ENCODE results near the gene FOXK1. TPM values are rescaled to one million over a fixed set of nuclear protein-coding genes. Genes with fewer than 3 reads are reported as not detected.

Gene FOXK1
- polyA plus RNA-seq, 3 donors, result 0.33 to 16.8 (median 0.76) TPM

DNA sequence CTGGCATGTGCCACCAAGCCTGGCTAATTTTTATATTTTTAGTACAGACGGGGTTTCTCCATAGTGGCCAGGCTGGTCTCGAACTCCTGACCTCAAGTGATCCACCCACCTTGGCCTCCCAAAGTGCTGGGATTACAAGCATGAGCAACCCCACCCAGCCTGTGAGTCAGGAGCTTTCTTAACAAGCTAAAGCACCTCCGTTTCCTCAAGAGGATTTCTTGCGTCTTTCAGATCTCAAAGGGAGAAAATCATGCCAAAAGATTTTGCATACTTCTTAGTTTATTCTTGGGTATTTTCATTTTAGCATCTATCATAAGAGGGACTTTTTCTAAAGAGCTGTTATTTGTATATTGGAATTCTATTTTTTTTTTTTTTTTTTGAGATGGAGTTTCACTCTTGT is 47.9 kb upstream of the FOXK1 start:
- Histone ChIP-seq H3K79me2 (ENCODE audit: insufficient read depth, low read length) (no peaks in the 10 kb centered on the region), H3K4me3 (replicated peaks in 1 of 3; ENCODE audit: low read depth in 2 of 3, low read length in 3 of 3) (no peak overlapping the region), H3K4me1 (ENCODE audit: control insufficient read depth in 1 of 2, insufficient read depth in 2 of 2, low read length in 2 of 2) (peaks cover 0 to 5% of the 10 kb centered on the region in 2 donors), H3K4me2 (replicated peaks; ENCODE audit: extremely low read depth, low read length, poor library complexity, severe bottlenecking) (no peak overlapping the region), H3K36me3 (replicated peaks in 1 of 2; ENCODE audit: control insufficient read depth in 1 of 2, insufficient read depth in 2 of 2, low read length in 2 of 2) (no peaks in the 10 kb centered on the region), H3K27ac (ENCODE audit: low read depth in 1 of 2, low read length in 2 of 2) (no peak overlapping the region), H4K20me1 (ENCODE audit: insufficient read depth, low read length) (no peaks in the 10 kb centered on the region), H3K27me3 (ENCODE audit: control insufficient read depth in 2 of 2, insufficient read depth in 2 of 2, low read length in 2 of 2) (no peaks in the 10 kb centered on the region), H3K9me3 (replicated peaks in 1 of 2; ENCODE audit: control insufficient read depth in 1 of 2, insufficient read depth in 1 of 2, low read length in 2 of 2) (no peaks in the 10 kb centered on the region), H3K9ac (ENCODE audit: insufficient read depth, low read length, poor library complexity, severe bottlenecking) (no peak overlapping the region), H2AFZ (ENCODE audit: insufficient read depth, low read depth, low read length, poor library complexity, severe bottlenecking) (no peak overlapping the region)
- Mint-ChIP-seq H3K9me3 (peaks cover 0 to 3% (median 0%) of the 10 kb centered on the region in 7 donors), H3K4me1 (peaks cover 16% of the 10 kb centered on the region), H3K27ac (no peak overlapping the region), H3K27me3 (ENCODE audit: low read depth in 3 of 3) (peaks cover 6 to 17% (median 8%) of the 10 kb centered on the region in 3 donors), H3K4me3 (peak overlapping the region in 1 of 2 donors; percentile 26), H3K36me3 (no peaks in the 10 kb centered on the region)
- DNase-seq, result no peak
- intact Hi-C loops (cut with micrococcal nuclease), result no loop called here
- no CpG with 5 or more reads among the region's 4 CpGs for WGBS (ENCODE audit: insufficient coverage)
- TF ChIP-seq, protein P1, sequence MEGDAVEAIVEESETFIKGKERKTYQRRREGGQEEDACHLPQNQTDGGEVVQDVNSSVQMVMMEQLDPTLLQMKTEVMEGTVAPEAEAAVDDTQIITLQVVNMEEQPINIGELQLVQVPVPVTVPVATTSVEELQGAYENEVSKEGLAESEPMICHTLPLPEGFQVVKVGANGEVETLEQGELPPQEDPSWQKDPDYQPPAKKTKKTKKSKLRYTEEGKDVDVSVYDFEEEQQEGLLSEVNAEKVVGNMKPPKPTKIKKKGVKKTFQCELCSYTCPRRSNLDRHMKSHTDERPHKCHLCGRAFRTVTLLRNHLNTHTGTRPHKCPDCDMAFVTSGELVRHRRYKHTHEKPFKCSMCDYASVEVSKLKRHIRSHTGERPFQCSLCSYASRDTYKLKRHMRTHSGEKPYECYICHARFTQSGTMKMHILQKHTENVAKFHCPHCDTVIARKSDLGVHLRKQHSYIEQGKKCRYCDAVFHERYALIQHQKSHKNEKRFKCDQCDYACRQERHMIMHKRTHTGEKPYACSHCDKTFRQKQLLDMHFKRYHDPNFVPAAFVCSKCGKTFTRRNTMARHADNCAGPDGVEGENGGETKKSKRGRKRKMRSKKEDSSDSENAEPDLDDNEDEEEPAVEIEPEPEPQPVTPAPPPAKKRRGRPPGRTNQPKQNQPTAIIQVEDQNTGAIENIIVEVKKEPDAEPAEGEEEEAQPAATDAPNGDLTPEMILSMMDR (IDR thresholded peaks at IDR 0.05), result no peak

DNA sequence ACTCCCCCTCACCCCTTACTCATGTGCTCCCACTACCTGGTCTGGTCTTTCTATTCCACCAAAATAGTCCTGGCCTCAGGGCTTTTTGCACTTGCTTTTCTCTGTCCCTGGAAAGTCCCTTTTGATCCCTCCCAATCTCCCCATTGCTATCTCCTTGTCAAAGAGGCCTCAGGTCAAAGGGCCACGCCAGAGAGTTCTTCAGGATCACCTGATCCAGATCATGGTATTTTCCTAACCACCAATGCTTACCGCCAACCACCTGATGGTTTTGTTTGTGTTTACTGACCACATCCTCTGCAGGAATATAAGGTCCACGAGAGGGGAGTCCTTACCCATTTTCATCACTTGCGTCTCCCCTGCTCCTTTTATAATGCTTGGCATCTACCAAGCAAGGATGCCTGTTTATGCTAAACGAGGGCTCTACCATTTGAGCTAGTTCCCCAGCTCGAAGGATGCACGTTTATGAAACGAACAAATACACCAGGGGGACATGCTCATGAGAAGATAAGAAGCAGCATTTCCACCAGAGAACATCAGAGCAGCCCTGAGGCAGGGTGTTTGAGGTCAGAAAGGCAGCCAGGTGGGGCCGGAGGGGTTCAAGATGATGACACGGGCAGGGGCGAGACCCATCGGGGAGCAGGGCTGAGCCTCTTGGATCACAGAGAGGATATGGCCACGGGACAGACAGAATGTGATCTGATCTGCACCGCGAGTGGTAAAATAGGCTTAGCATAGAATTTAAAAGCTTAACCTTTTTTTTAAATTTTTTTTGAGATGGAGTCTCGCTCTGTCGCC is 43.1 kb upstream of the FOXK1 start:
- intact Hi-C loops (cut with micrococcal nuclease), result no loop called here
- Mint-ChIP-seq H3K27me3 (ENCODE audit: low read depth in 3 of 3) (peaks cover 2 to 4% (median 2%) of the 10 kb centered on the region in 3 donors), H3K36me3 (no peaks in the 10 kb centered on the region), H3K9me3 (peaks cover 0 to 5% (median 0%) of the 10 kb centered on the region in 7 donors), H3K27ac (no peak overlapping the region), H3K4me1 (peaks cover 12% of the 10 kb centered on the region), H3K4me3 (no peak overlapping the region)
- H3K27ac ChIP-seq (ENCODE audit: low read depth in 1 of 2, low read length in 2 of 2), result no peak overlapping the region
- TF ChIP-seq, protein P1 (IDR thresholded peaks at IDR 0.05), result no peak
- no peak overlapping the region for H2AFZ ChIP-seq (ENCODE audit: insufficient read depth, low read depth, low read length, poor library complexity, severe bottlenecking)
- H3K4me1 ChIP-seq (ENCODE audit: control insufficient read depth in 1 of 2, insufficient read depth in 2 of 2, low read length in 2 of 2), result peaks cover 12 to 15% of the 10 kb centered on the region in 2 donors
- H3K9ac ChIP-seq (ENCODE audit: insufficient read depth, low read length, poor library complexity, severe bottlenecking), result no peak overlapping the region
- H3K27me3 ChIP-seq (ENCODE audit: control insufficient read depth in 2 of 2, insufficient read depth in 2 of 2, low read length in 2 of 2), result no peaks in the 10 kb centered on the region
- H4K20me1 ChIP-seq (ENCODE audit: insufficient read depth, low read length), result no peaks in the 10 kb centered on the region
- no peaks in the 10 kb centered on the region for H3K36me3 ChIP-seq (replicated peaks in 1 of 2; ENCODE audit: control insufficient read depth in 1 of 2, insufficient read depth in 2 of 2, low read length in 2 of 2)
- H3K79me2 ChIP-seq (ENCODE audit: insufficient read depth, low read length), result peaks cover 3% of the 10 kb centered on the region
- WGBS (ENCODE audit: insufficient coverage), result 88% methylated on average over 13 of the region's 17 CpGs
- H3K9me3 ChIP-seq (replicated peaks in 1 of 2; ENCODE audit: control insufficient read depth in 1 of 2, insufficient read depth in 1 of 2, low read length in 2 of 2), result no peaks in the 10 kb centered on the region
- no peak overlapping the region for H3K4me3 ChIP-seq (replicated peaks in 1 of 3; ENCODE audit: low read depth in 2 of 3, low read length in 3 of 3)
- DNase-seq, result no peak
- H3K4me2 ChIP-seq (replicated peaks; ENCODE audit: extremely low read depth, low read length, poor library complexity, severe bottlenecking), result no peak overlapping the region
